Right lobe of liver (tissue), 6 donors: ENCODE results near the gene MYO5A. TPM values are rescaled to one million over a fixed set of nuclear protein-coding genes. Genes with fewer than 3 reads are reported as not detected.

Experiments used
- ATAC-seq, 4 donors: fragments of 200-7000 bp; cut with Tn5 transposase; one replicate each; pipeline ENCODE4 v1.9.1; 2020; ENCODE audit warnings: mild to moderate bottlenecking in 4 of 4, moderate library complexity in 4 of 4
- DNase-seq, 3 donors: peaks; one replicate each; pipeline ENCODE4 v3.0.0-alpha.2; 2020
- H3K27ac ChIP-seq, 3 donors: fragments of 200-600 bp; one replicate each; pipeline ENCODE4 v1.8.0; 2022
- H3K27me3 ChIP-seq, 2 donors: fragments of 200-600 bp; one replicate each; pipeline ENCODE4 v1.8.0; 2022
- H3K36me3 ChIP-seq, 4 donors: fragments of 200-600 bp; sonication (generic) in 1 of 4; one replicate each; pipeline versions ENCODE4 v1.5.1 to v1.8.0; 2017 to 2022; ENCODE audit warnings: control low read depth in 1 of 4
- H3K4me1 ChIP-seq, 4 donors: fragments of 200-600 bp; sonication (generic) in 1 of 4; one replicate each; pipeline versions ENCODE4 v1.5.1 to v1.8.0; 2017 to 2022; ENCODE audit warnings: control low read depth in 1 of 4
- H3K4me3 ChIP-seq, 3 donors: fragments of 200-600 bp; one replicate each; pipeline ENCODE4 v1.8.0; 2022
- H3K9me3 ChIP-seq, 4 donors: fragments of 200-600 bp; sonication (generic) in 1 of 4; one replicate each; pipeline versions ENCODE4 v1.5.1 to v1.8.0; 2017 to 2022; ENCODE audit warnings: control low read depth in 1 of 4
- CTCF ChIP-seq, 4 donors: fragments of 200-600 bp in 3 of 4; fragments of 450-650 bp in 1 of 4; IDR thresholded peaks; one replicate each; pipeline versions ENCODE4 v1.5.1 to v1.8.0; 2016 to 2022; ENCODE audit warnings: antibody characterized with exemption in 4 of 4, mild to moderate bottlenecking in 2 of 4
- POLR2A ChIP-seq: fragments of 450-650 bp; IDR thresholded peaks from one replicate; pipeline ENCODE4 v1.6.1; 2017; ENCODE audit warnings: antibody characterized with exemption, mild to moderate bottlenecking
- WGBS: methylation state at CpG from one replicate; pipeline ENCODE4 v1.1.6; 2018; ENCODE audit warnings: low coverage, low lambda C conversion rate; ENCODE audit not compliant: insufficient coverage; ENCODE audit errors: missing lambda C conversion rate; 5-methylcytosine and 5-hydroxymethylcytosine counted together
- intact Hi-C, 2 donors: fragments of 100-400 bp; cut with DNase I; formaldehyde crosslinking; loops; one replicate each; pipeline versions ENCODE4 v1.11.2 to v1.14.1; 2022
- total RNA-seq, 6 experiments: library from RNA; depleted of rRNA in 2 of 6; stranded (reverse); fragments of >200 nt in 2 of 6; fragmentation: NEBNext Ultra II Directional in 3 of 6; extraction: Animal tissue kit (Norgen Biotek cat#: 25700) in 3 of 6; gene quantifications; one replicate each; pipeline versions ENCODE4 v1.1.0 to v1.2.4, GENCODE V29; 2016 to 2023
- donor health status: DM: no; HTN: yes; CAD: no.
- donor health status: DM: no; HTN: no; CAD: no.
- donor health status: DM: no; HTN: no; CAD: no.
- donor health status: DM: no; HTN: yes; CAD: no.
- donor health status: DM: no; HTN: yes; CAD: no.

MYO5A gene
- total RNA-seq, 6 experiments from 2014 or later, result 3.2 to 13.3 (median 5.0) TPM

GRCh38 chr15:52382647-52383046 is 146.0 kb downstream of the MYO5A start:
- Histone ChIP-seq H3K27ac (no peak overlapping the region), H3K27me3 (no peaks in the 10 kb centered on the region), H3K4me1 (no peaks in the 10 kb centered on the region), H3K36me3 (peaks cover 0 to 3% (median 0%) of the 10 kb centered on the region in 4 donors), H3K4me3 (no peak overlapping the region), H3K9me3 (no peaks in the 10 kb centered on the region)
- ATAC-seq (no peak), DNase-seq (no peak)
- TF ChIP-seq POLR2A (no peak), CTCF (IDR thresholded peaks at IDR 0.05) (no peak)
- WGBS, result 88% methylated on average over 1 of the region's 1 CpG
- intact Hi-C loops, result no loop called here

GRCh38 chr15:52379395-52380106 is 149.1 kb downstream of the MYO5A start:
- intact Hi-C loops, result no loop called here
- no peaks in the 10 kb centered on the region for H3K27me3 ChIP-seq
- H3K27ac ChIP-seq, result no peak overlapping the region
- H3K36me3 ChIP-seq, result peaks cover 0 to 5% (median 1%) of the 10 kb centered on the region in 4 donors
- no peak for ATAC-seq
- no peaks in the 10 kb centered on the region for H3K4me1 ChIP-seq
- DNase-seq, result no peak
- H3K4me3 ChIP-seq, result no peak overlapping the region
- WGBS, result 93% methylated on average over 13 of the region's 14 CpGs
- no peaks in the 10 kb centered on the region for H3K9me3 ChIP-seq
- TF ChIP-seq CTCF (IDR thresholded peaks at IDR 0.05) (no peak), POLR2A (no peak)

- Histone ChIP-seq H3K9me3 (no peaks in the 10 kb centered on the region), H3K27me3 (no peaks in the 10 kb centered on the region), H3K36me3 (peaks cover 0 to 6% (median 2%) of the 10 kb centered on the region in 4 donors), H3K4me1 (no peaks in the 10 kb centered on the region), H3K27ac (no peak overlapping the region), H3K4me3 (no peak overlapping the region)
- intact Hi-C loops, result no loop called here
- DNase-seq, result no peak
- TF ChIP-seq CTCF (IDR thresholded peaks at IDR 0.05) (no peak), POLR2A (no peak)
- no peak for ATAC-seq
- WGBS, result 78% methylated on average over 5 of the region's 6 CpGs
These were observed 149.8 kb downstream of the MYO5A start for GRCh38 chr15:52378746-52379394.

- WGBS, result 63% methylated on average over 8 of the region's 9 CpGs
- intact Hi-C loops, result no loop called here
These were observed 158.7 kb downstream of the MYO5A start for GRCh38 chr15:52370010-52370409.

More at GRCh38 chr15:52370010-52370409, 158.7 kb downstream of the MYO5A start:
- no peaks in the 10 kb centered on the region for H3K27me3 ChIP-seq
- ATAC-seq (peak in 3 of 4 donors; percentile 24 to 53 (median 27)), DNase-seq (no peak)
- H3K4me1 ChIP-seq, result no peaks in the 10 kb centered on the region
- H3K36me3 ChIP-seq, result peaks cover 0 to 5% (median under 1%) of the 10 kb centered on the region in 4 donors
- no peak for TF ChIP-seq CTCF (IDR thresholded peaks at IDR 0.05)
- no peak for TF ChIP-seq POLR2A
- no peak overlapping the region for H3K27ac ChIP-seq
- H3K4me3 ChIP-seq, result no peak overlapping the region
- no peaks in the 10 kb centered on the region for H3K9me3 ChIP-seq
